BE2C (cell line): ENCODE data around the gene GRIK4.

Experiments used
- DNase-seq: peaks from one replicate; pipeline ENCODE4 v3.0.0-alpha.2; 2020
- H3K27me3 ChIP-seq: fragments of 250-450 bp; sonication (Bioruptor Pico); 2 replicates; pipeline ENCODE4 v1.5.1; 2020; ENCODE audit warnings: mild to moderate bottlenecking
- H3K36me3 ChIP-seq: fragments of 250-450 bp; sonication (Bioruptor Pico); 2 replicates; pipeline ENCODE4 v1.5.1; 2020; ENCODE audit warnings: mild to moderate bottlenecking
- H3K4me1 ChIP-seq: fragments of 250-450 bp; sonication (Bioruptor Pico); 2 replicates; pipeline ENCODE4 v1.5.1; 2020
- H3K4me3 ChIP-seq: 2 replicates; pipeline ENCODE4 v1.5.1; 2011; ENCODE audit warnings: low read depth, low read length
- H3K9me3 ChIP-seq: fragments of 250-450 bp; sonication (Bioruptor Pico); 2 replicates; pipeline ENCODE4 v1.5.1; 2020
- TF ChIP-seq, protein P1 (sequence below): IDR thresholded peaks from 2 replicates; pipeline ENCODE4 v1.5.1; 2012; ENCODE audit warnings: mild to moderate bottlenecking, low read depth, low read length

Gene GRIK4

DNA sequence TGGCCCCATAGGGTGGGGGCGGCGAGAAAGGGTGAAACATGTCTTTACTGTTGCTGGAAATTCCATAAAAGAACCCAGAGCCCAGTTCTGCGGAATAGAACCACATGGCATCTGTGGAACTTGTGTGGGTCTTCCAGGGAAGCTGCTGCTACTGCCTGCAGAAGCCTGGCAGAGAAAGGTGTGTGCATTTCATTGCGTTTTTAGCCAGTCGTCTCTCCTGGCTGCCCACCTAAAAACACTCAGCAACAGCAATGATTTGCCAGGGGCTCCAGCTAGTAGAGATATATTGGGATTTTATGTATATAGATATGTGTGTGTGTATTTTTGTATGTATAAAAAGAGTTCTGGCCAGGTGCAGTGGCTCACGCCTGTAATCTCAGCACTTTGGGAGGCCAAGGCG is 385.1 kb downstream of the GRIK4 start:
- Histone ChIP-seq H3K4me3 (no peak overlapping the region), H3K4me1 (no peaks in the 10 kb centered on the region), H3K36me3 (no peaks in the 10 kb centered on the region), H3K27me3 (no peaks in the 10 kb centered on the region), H3K9me3 (no peaks in the 10 kb centered on the region; the same call in 1 of the 2 replicates)
- no peak for DNase-seq
- TF ChIP-seq, protein P1, sequence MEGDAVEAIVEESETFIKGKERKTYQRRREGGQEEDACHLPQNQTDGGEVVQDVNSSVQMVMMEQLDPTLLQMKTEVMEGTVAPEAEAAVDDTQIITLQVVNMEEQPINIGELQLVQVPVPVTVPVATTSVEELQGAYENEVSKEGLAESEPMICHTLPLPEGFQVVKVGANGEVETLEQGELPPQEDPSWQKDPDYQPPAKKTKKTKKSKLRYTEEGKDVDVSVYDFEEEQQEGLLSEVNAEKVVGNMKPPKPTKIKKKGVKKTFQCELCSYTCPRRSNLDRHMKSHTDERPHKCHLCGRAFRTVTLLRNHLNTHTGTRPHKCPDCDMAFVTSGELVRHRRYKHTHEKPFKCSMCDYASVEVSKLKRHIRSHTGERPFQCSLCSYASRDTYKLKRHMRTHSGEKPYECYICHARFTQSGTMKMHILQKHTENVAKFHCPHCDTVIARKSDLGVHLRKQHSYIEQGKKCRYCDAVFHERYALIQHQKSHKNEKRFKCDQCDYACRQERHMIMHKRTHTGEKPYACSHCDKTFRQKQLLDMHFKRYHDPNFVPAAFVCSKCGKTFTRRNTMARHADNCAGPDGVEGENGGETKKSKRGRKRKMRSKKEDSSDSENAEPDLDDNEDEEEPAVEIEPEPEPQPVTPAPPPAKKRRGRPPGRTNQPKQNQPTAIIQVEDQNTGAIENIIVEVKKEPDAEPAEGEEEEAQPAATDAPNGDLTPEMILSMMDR: no peak

DNA sequence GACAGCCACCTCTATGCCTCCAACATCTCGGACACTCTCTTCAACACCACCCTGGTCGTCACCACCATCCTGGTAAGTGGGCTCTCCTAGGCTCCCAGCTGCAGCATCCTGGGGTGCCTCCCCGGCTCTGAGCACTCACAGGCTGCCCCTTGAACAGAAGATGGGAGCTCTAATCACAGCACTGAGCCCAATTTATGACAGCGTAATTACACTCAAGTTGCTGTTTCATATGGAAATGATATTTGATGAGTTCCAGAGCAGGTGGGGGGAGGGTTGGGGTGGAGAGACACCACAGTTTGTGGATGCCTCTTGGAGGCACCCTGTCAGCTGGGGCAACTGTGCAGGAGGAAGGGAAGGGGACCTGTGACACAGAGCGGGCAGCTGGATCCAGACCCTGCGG is 387.0 kb downstream of the GRIK4 start:
- TF ChIP-seq, protein P1: no peak
- H3K4me1 ChIP-seq: no peaks in the 10 kb centered on the region
- no peaks in the 10 kb centered on the region for H3K27me3 ChIP-seq
- H3K4me3 ChIP-seq: no peak overlapping the region
- H3K36me3 ChIP-seq: no peaks in the 10 kb centered on the region
- no peak for DNase-seq
- H3K9me3 ChIP-seq: no peaks in the 10 kb centered on the region; the same call in 1 of the 2 replicates

DNA sequence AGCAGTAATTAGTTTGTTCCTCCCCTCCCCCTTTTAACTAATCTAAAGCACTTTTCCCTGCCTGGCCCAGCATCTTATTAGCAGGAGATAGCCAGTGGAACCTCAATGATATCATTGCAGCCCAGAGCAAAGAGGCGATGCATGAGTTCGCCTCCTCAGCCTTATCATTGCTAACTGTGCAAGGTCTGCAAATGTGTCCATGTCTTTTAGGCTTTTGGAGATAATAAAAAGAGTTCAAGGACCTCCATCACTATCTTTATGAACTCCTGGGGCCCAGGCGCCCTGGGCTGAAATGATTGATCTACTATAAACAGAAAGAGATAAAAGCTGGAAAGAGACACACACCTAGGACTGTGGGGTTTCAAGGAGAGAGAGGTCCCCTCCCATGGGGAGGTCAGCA is 388.2 kb downstream of the GRIK4 start:
- Histone ChIP-seq H3K36me3 (no peaks in the 10 kb centered on the region), H3K4me3 (no peak overlapping the region), H3K9me3 (no peaks in the 10 kb centered on the region; the same call in 1 of the 2 replicates), H3K4me1 (no peaks in the 10 kb centered on the region), H3K27me3 (no peaks in the 10 kb centered on the region)
- TF ChIP-seq, protein P1: no peak
- no peak for DNase-seq

DNA sequence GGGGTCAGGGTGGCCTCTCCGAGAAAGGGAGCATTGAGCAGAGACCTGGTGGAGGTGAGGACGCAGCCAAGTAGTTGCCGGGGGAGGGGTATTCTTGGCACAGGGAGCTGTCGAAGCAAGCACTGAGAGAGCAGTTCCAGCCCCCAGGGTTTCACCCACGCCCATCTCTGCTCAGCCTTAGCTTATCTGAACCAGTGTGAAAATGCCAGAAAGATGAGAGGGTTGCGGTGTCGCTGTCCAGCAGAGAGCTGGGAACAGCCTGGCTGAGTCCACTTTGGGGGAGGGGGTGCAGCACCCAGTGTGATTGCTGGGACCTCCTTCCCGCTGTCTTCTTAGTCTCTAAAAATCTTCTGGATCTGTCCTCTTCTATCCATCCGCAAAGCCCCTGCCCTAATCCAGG is 389.1 kb downstream of the GRIK4 start:
- H3K36me3 ChIP-seq: no peaks in the 10 kb centered on the region
- DNase-seq: no peak
- no peaks in the 10 kb centered on the region for H3K27me3 ChIP-seq
- no peak overlapping the region for H3K4me3 ChIP-seq
- H3K9me3 ChIP-seq: no peaks in the 10 kb centered on the region; the same call in 1 of the 2 replicates
- H3K4me1 ChIP-seq: no peaks in the 10 kb centered on the region
- TF ChIP-seq, protein P1: no peak

DNA sequence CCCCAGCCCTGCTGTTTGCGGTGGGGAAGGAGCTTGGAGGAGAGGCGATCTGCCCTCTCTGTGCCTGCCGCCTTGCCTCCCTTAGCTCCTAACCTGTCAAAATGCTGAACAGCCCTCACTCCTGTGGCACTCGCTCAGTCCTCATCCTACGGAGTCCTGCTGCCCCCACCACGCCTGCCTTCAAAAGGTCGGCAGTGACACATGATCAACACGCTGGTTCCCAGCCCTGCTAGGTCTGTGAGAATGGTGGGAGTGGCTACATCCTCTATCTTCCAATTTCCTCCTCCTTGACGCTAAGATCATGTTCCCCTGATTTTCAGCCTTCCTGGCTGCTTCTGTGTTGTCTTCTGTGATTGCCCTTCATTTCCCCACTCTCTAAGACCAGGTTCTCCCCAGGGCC is 392.1 kb downstream of the GRIK4 start:
- Histone ChIP-seq H3K27me3 (no peaks in the 10 kb centered on the region), H3K9me3 (no peaks in the 10 kb centered on the region; the same call in 1 of the 2 replicates), H3K4me1 (no peaks in the 10 kb centered on the region), H3K4me3 (no peak overlapping the region), H3K36me3 (no peaks in the 10 kb centered on the region)
- no peak for DNase-seq
- TF ChIP-seq, protein P1: no peak

DNA sequence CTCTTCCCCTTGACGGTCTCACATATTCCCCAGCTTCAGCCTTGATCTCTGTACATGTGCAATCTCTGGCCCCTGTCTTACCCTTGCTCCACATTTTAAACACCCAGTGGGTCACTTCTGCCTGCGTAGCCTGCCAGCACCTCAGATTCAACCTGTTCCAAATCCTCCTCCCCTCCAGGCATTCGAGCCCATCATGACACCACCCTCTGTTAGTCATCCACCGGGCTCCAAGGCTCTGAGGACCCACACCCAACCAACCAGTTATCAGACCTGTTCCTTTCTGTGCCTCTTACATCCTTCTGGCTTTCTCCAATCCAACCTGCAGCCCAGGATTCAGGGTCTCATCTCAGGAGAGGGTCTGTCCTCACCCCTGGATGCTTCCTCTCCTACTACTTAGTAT is 392.6 kb downstream of the GRIK4 start:
- Histone ChIP-seq H3K4me3 (no peak overlapping the region), H3K9me3 (no peaks in the 10 kb centered on the region), H3K36me3 (no peaks in the 10 kb centered on the region), H3K27me3 (no peaks in the 10 kb centered on the region), H3K4me1 (no peaks in the 10 kb centered on the region)
- TF ChIP-seq, protein P1: no peak
- DNase-seq: no peak
